ENCODE results near the gene ZDHHC18.
A peak's percentile ranks its signal among the peaks of the same experiment; 100 is the strongest.

Gene ZDHHC18

DNA sequence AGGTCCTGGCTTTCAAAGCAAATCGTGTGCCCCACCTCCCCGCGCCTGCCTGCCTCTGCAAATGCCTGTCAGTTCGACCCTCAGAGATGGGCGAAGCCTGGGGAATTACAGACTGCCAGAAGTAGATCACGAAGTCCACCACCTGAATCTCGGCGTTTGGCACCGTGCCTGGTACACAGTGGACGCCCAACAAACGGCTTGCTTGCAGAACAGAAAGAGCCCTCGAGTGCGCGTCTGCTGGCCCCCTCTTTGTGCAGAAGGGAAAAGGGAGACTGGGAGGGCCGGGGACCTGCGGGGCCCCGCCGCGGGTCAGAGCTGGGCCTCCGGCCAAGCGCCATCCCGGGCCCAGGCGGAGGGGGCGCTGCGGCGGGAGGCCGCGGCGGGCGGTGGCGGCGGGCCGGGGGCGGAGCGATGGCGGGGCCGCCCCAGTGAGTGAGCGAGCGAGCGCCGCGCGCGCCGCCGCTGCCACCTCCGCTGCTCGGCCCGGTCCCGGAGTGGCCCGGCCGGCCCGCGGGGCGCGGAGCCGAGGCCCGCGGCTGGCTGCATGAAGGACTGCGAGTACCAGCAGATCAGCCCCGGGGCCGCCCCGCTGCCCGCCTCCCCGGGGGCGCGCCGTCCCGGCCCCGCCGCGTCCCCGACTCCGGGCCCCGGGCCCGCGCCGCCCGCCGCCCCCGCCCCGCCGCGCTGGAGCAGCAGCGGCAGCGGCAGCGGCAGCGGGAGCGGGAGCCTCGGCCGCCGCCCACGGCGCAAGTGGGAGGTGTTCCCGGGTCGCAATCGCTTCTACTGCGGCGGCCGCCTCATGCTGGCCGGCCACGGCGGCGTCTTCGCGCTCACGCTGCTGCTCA, at the start of gene ZDHHC18:
Gene ZDHHC18, plus strand, starts transcription at position 428 of the 845 bp plus-strand sequence. Its CDS starts 117 bp downstream, at position 545.
- peak; percentile 76 for DNase-seq

DNA sequence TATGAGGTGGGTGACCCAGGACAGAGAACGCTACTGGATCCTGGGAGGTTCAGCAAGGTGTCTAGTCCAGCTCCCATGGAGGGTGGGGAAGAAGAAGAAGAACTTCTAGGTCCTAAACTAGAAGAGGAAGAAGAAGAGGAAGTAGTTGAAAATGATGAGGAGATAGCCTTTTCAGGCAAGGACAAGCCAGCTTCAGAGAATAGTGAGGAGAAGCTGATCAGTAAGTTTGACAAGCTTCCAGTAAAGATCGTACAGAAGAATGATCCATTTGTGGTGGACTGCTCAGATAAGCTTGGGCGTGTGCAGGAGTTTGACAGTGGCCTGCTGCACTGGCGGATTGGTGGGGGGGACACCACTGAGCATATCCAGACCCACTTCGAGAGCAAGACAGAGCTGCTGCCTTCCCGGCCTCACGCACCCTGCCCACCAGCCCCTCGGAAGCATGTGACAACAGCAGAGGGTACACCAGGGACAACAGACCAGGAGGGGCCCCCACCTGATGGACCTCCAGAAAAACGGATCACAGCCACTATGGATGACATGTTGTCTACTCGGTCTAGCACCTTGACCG, 47.3 kb upstream of the ZDHHC18 start:
- no peak for DNase-seq

GRCh38 chr1:26780344-26780957, 46.0 kb upstream of the ZDHHC18 start:
- DNase-seq = no peak

DNA sequence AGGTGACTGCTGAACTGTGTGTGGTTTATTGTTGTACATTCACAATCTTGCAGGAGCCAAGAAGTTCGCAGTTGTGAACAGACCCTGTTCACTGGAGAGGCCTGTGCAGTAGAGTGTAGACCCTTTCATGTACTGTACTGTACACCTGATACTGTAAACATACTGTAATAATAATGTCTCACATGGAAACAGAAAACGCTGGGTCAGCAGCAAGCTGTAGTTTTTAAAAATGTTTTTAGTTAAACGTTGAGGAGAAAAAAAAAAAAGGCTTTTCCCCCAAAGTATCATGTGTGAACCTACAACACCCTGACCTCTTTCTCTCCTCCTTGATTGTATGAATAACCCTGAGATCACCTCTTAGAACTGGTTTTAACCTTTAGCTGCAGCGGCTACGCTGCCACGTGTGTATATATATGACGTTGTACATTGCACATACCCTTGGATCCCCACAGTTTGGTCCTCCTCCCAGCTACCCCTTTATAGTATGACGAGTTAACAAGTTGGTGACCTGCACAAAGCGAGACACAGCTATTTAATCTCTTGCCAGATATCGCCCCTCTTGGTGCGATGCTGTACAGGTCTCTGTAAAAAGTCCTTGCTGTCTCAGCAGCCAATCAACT, 45.2 kb upstream of the ZDHHC18 start:
- no peak for DNase-seq

DNA sequence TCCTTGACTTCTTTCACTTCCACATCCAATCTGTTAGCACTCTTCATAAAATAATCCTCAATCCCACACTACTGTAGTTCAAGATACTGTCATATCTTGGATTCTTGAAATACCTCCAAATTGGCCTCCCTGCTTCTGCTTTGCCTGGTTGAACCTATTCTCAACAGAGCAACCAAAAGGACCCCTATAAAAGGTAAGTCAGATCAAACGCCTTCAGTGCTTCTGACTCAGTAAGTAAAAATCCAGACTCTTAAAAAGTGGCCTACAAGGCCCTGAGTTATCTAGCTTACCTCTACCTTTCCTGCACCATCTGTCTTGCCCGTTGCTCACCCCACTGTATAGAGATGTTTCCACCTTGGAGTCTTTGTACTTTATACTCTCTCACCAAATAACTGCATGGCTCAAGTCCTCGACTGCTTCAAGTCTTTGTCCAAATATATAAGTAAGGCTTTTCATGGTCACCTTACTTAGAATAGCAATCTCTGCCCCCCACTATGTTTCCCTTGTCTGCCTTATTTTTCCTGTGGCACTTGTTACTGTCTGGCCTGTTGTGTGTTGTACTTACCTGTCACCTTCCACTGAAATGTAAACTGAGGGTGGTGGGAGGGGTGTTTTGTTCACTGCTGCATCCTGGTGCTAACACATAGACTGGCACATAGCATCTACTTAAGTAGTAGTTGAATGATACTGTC, 43.8 kb upstream of the ZDHHC18 start:
- DNase-seq = no peak

GRCh38 chr1:26783646-26784022, 42.9 kb upstream of the ZDHHC18 start:
- no peak for DNase-seq

DNA sequence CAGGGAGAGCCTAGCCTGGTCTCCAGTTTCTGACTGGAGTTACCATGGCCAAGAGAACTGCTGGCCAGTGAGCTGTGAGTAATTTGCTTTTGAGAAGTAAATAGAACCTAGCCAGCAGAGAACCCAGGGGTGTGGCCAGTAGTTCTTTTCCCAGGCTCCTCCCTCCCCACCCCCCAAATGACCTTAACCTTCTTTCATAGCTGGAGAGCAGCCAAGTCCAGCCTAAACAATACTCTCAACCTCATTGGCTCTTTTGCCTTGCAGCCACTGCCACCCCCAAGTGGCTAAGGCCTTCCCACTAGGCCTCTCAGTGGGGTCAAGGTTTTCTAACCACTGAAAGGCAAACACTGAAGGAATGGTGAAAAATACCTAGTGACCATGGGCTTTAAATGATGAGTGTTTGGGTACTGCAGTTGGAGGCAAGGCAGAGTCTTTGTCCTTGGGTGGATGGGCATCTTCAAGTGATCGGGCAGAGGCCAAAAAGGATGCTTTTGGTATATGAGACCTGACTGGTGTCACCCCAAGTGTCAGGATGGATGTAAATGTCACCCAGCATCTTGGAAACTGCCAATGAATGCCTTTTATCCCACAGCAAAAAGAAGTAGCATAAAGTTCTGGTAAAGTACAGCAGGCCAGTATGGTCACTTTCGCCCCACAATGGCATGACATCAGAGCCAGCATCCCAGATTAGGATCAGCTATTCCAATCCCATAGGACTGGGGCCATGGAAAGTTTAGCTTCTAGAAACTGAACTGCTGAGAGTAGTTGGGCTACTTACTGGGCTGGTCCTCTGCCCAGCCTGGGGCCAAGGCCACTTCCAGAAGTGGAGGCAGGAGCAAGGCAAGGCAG, 42.2 kb upstream of the ZDHHC18 start:
- no peak for DNase-seq

- no peak for DNase-seq
Measured at GRCh38 chr1:26784886-26785285, 41.6 kb upstream of the ZDHHC18 start.

GRCh38 chr1:26785611-26786436, 40.7 kb upstream of the ZDHHC18 start:
- DNase-seq = no peak

- no peak for DNase-seq
Measured at GRCh38 chr1:26786437-26787380, 39.8 kb upstream of the ZDHHC18 start.

DNA sequence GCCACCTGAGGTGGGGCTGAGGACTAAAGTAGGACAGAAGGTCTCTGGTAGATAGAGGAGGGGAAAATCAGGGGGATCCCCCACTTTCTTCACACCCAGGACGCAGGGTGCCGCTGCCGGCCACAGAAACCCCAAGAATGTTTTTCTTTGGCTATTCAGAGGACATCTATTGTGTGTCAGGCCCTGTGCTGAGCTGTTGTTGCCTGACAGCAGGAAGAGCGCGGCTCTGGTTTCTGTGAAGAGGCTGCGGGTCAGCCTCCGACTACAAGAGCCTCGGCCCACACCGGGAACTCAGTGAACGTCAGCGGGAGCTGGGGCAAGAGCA, 39.1 kb upstream of the ZDHHC18 start:
- no peak for DNase-seq

DNA sequence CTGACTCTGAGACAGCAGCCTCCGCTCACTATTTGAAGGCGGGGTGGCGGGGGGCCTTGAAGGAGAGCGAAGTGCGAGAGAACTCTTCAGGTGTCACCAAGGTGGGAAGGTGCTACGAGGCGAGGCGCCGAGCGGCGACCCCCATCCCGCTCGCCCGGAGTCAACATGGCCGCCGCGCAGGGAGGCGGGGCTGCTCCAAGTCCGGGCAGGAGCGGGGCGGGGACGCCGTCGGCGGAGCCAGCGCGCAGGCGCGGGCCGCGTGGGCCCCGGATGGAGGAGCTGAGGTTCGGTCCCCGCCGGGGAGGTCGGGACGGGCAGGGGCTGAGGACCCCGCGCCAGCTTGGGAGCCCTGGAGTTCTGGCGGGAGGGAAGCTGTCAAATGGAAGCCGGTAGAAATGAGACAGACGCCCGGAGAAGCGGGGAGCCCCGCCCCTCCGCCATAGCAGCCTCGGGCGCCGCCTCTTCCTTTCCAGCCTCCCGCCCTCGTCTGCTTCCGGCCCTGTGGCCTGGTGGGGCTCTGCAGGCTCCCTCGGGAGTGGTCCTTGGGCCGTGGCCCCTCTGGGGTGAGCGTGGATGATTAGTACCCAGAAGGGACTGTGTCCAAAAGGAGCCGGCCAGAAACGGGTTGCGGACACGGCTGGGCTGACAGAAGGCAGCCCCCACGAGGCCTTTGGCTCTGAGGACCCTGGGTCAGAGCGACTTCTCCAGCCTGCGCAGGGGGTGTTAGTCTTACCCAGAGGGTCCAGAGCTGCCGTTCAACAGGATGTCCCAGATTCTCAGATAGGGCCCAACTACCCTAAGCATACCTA, 38.6 kb upstream of the ZDHHC18 start, which contains the start of gene PIGV:
Gene PIGV, plus strand, starts transcription at position 245 of the 809 bp plus-strand sequence. CDS start 2,866 bp downstream, outside the sequence.
- DNase-seq = peak; percentile 90

- DNase-seq = no peak
Measured at GRCh38 chr1:26788515-26788785, 38.0 kb upstream of the ZDHHC18 start.

- peak; percentile 82 for DNase-seq
Measured at GRCh38 chr1:26788836-26789611, 37.5 kb upstream of the ZDHHC18 start.

GRCh38 chr1:26789612-26789865, 36.9 kb upstream of the ZDHHC18 start:
- no peak for DNase-seq

- DNase-seq = no peak
Measured at GRCh38 chr1:26789931-26790330, 36.6 kb upstream of the ZDHHC18 start.

DNA sequence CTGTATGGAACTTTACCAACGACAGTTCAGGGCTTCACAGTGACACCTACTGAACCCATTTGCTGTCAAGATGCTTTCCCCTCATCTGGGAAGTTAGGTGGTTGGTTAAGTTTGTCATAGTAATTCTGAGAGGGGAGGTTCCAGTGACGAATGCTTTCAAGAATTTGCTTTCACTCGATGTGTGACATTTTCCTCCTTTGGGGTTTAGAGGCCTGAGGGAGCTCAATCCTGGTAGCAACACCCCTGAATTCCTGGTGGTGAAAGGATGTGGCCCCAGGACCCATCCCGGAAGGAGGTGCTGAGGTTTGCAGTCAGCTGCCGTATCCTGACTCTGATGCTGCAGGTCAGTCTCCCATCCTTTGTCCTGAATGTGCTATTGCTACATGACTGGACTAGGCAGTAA, 35.9 kb upstream of the ZDHHC18 start:
- no peak for DNase-seq

DNA sequence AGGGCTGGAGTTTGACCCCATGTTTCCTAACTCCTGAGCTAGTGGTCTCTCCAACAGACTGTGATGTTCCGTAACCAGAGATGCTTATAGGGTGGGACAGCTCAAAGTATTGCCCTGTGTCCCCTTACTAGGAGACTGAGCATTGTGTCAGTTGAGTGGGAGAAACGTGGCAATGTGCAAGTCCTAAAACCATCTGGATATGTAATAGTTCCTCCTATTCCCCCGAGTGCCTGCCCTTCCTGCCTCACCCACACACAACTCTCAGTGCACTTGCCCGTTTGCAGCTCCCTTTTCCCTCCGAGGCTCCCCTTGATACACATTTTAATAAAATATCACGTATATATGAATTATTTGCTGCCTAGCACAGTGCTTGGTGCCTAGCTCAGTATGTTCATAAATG, 35.3 kb upstream of the ZDHHC18 start:
- DNase-seq = no peak

DNA sequence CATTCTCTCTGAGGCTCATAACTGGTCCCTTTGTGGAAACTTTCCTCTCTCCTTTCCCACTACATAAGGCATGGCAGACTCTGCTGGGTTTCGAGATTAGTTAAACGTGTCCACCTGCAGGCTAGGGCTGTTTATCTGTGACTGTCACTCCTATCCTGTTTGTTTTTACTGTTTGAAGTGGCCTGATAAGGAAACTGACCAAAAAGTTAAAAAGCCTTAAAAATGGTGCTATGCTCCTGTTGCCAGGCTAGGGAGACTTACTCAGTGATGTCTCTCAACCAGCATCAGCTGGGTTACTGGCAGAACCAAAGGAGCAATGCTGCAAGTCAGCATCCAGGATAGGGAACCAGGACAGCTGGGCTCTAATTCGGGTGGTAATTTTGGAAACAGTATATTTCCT, 34.9 kb upstream of the ZDHHC18 start:
- no peak for DNase-seq

Measured in stimulated activated CD4-positive, alpha-beta T cell treated with anti-CD3 and anti-CD28 coated beads, Interleukin-4, amount 100 ng/mL, for 1 hour (primary cell).